Measurements from ENCODE around the gene IMMP2L.

The IMMP2L gene

GRCh38 chr7:111027396-111027795 is 534.9 kb downstream of the IMMP2L start:
- H3K4me3 Mint-ChIP-seq = no peak overlapping the region
- H3K36me3 Mint-ChIP-seq (ENCODE audit: low read depth) = no peaks in the 10 kb centered on the region
- H3K27me3 Mint-ChIP-seq (ENCODE audit: low read depth, poor library complexity) = no peaks in the 10 kb centered on the region
- peaks cover 44% of the 10 kb centered on the region for H3K4me1 Mint-ChIP-seq
- TF ChIP-seq, protein P1, sequence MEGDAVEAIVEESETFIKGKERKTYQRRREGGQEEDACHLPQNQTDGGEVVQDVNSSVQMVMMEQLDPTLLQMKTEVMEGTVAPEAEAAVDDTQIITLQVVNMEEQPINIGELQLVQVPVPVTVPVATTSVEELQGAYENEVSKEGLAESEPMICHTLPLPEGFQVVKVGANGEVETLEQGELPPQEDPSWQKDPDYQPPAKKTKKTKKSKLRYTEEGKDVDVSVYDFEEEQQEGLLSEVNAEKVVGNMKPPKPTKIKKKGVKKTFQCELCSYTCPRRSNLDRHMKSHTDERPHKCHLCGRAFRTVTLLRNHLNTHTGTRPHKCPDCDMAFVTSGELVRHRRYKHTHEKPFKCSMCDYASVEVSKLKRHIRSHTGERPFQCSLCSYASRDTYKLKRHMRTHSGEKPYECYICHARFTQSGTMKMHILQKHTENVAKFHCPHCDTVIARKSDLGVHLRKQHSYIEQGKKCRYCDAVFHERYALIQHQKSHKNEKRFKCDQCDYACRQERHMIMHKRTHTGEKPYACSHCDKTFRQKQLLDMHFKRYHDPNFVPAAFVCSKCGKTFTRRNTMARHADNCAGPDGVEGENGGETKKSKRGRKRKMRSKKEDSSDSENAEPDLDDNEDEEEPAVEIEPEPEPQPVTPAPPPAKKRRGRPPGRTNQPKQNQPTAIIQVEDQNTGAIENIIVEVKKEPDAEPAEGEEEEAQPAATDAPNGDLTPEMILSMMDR (IDR thresholded peaks at IDR 0.05) = no peak
- no peak for DNase-seq
- H3K27ac Mint-ChIP-seq = no peak overlapping the region
- no peaks in the 10 kb centered on the region for H3K9me3 Mint-ChIP-seq

GRCh38 chr7:111026806-111027205 is 535.5 kb downstream of the IMMP2L start:
- no peak for DNase-seq
- Mint-ChIP-seq H3K4me3 (no peak overlapping the region), H3K36me3 (ENCODE audit: low read depth) (peaks cover 2% of the 10 kb centered on the region), H3K4me1 (peaks cover 50% of the 10 kb centered on the region), H3K27me3 (ENCODE audit: low read depth, poor library complexity) (no peaks in the 10 kb centered on the region), H3K9me3 (peaks cover 3% of the 10 kb centered on the region), H3K27ac (no peak overlapping the region)
- TF ChIP-seq, protein P1 (IDR thresholded peaks at IDR 0.05) = no peak

- DNase-seq = no peak
- Mint-ChIP-seq H3K4me1 (peaks cover 52% of the 10 kb centered on the region), H3K36me3 (ENCODE audit: low read depth) (peaks cover 6% of the 10 kb centered on the region), H3K4me3 (no peak overlapping the region), H3K27me3 (ENCODE audit: low read depth, poor library complexity) (no peaks in the 10 kb centered on the region), H3K27ac (no peak overlapping the region), H3K9me3 (peaks cover 8% of the 10 kb centered on the region)
- TF ChIP-seq, protein P1 (IDR thresholded peaks at IDR 0.05) = no peak
Measured at GRCh38 chr7:111026343-111026742, 535.9 kb downstream of the IMMP2L start.

- peaks cover 19% of the 10 kb centered on the region for H3K9me3 Mint-ChIP-seq
- DNase-seq = no peak
- peaks cover 48% of the 10 kb centered on the region for H3K4me1 Mint-ChIP-seq
- peaks cover 10% of the 10 kb centered on the region for H3K36me3 Mint-ChIP-seq (ENCODE audit: low read depth)
- no peaks in the 10 kb centered on the region for H3K27me3 Mint-ChIP-seq (ENCODE audit: low read depth, poor library complexity)
- no peak overlapping the region for H3K4me3 Mint-ChIP-seq
- no peak overlapping the region for H3K27ac Mint-ChIP-seq
- TF ChIP-seq, protein P1 (IDR thresholded peaks at IDR 0.05) = no peak
Measured at GRCh38 chr7:111025006-111025405, 537.3 kb downstream of the IMMP2L start.

DNA sequence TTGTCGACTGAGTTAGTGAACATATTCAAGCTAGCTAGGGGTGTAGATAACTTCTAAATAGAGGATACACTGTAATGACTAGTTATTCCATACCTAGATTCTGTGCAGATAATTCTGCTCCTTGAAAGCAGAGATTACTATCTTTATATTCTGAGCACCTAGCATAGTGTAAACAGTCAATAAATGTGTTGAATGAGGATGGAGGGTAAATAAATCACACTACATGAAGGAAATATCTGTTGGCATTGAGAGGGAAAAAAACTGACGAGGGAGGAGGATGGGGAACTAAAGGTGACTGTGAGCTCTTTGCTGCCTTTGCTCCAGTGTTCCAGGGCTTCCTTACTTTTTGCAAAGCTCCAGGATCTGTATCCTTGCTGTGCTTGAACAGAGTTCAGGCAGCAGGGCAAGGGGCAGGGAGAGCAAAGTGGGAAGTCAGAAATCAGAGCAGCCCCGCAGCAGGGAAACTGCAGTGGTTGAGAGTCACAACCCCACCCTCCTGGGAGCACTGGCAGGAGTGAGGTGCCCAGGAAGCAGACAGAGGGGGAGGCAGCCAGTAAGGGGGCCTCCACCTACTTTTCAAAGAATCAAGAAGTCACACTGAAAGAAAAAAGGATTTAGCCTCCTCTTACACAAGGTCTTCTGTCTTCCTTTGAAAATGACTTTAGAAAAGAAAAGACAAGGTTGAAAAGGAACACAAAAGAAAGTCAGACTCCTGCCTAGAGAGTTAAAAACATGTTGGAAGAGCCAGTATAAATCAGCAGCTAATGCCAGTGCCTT is 543.1 kb downstream of the IMMP2L start:
- H3K9me3 Mint-ChIP-seq = peaks cover 19% of the 10 kb centered on the region
- DNase-seq = peak; percentile 19
- peaks cover 27% of the 10 kb centered on the region for H3K4me1 Mint-ChIP-seq
- no peaks in the 10 kb centered on the region for H3K27me3 Mint-ChIP-seq (ENCODE audit: low read depth, poor library complexity)
- peak overlapping the region; percentile 82 for H3K27ac Mint-ChIP-seq
- peaks cover 10% of the 10 kb centered on the region for H3K36me3 Mint-ChIP-seq (ENCODE audit: low read depth)
- H3K4me3 Mint-ChIP-seq = no peak overlapping the region
- TF ChIP-seq, protein P1 (IDR thresholded peaks at IDR 0.05) = no peak

DNA sequence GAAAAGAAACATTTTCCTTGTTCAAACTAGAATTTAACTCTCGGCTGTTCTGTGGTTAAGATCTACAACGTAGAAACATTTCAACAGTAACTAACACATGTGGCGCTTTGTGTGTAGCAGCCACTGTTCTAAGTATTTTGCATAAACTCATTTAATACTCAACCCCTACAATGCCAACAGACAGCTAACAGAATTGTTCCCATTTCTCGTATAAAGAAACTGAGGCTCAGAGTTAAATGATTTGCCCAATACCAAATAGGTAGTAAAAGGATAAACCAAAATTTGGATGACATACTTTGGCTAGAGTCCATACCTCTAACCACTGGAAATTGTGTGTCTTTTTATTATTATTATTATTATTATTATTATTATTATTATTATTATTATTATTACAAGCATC is 543.8 kb downstream of the IMMP2L start:
- DNase-seq = no peak
- Mint-ChIP-seq H3K27me3 (ENCODE audit: low read depth, poor library complexity) (no peaks in the 10 kb centered on the region), H3K9me3 (peaks cover 19% of the 10 kb centered on the region), H3K4me1 (peaks cover 27% of the 10 kb centered on the region), H3K27ac (no peak overlapping the region), H3K4me3 (no peak overlapping the region), H3K36me3 (ENCODE audit: low read depth) (peaks cover 10% of the 10 kb centered on the region)
- TF ChIP-seq, protein P1 (IDR thresholded peaks at IDR 0.05) = no peak

Measured in nephron progenitor cell (in vitro differentiated cells).